Glomerular visceral epithelial cell (primary cell): ENCODE data around the gene GPC3.
"Not testable (repeated sequence)": the region's sequence is repeated elsewhere in the genome, so short reads cannot be mapped to it uniquely, and the experiment has no call there.

Source experiments
- DNase-seq: peaks from one replicate; pipeline ENCODE4 v3.0.0-alpha.2; 2016; ENCODE audit errors: extremely low spot score

The GPC3 gene

GRCh38 chrX:133926809-133927208, 58.6 kb downstream of the GPC3 start:
- DNase-seq, result no peak

DNA sequence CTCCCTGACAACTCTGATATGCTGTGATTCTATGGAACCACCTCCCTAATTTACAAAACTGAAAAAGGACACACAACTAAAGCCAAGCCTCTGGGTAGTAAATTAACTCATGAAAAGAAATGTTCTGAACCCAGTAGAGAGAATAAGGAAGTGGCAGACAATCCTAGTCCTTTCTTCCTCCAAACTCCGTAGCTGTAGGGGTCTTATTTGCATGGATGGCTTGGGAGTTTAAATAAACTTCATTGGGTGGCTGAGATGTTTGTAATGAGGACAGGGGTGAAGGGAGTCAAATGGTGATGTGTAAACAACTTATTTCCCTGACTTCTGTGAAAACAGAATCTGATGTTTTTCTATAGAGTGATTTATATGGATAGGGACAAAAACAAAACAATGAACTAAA, 59.3 kb downstream of the GPC3 start:
- no peak for DNase-seq

DNA sequence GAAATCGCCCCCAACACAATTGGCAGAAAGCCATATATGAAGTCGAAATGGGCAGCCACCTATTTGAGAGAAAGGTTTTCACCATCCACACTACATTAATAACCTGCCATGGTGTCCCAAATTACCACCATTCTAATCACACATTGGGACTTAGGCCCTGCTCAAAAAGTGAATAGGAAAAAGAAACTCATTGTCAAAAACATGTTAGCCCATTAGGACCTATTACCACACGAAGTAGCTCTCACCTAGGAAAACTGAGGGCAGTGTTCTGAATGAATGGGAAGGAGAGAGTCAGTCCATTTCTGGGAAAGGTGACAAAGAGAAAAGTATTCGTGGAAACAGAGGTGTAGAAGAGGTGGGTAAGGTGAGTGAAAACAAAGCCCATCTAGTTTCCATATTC, 60.8 kb downstream of the GPC3 start:
- no peak for DNase-seq

DNA sequence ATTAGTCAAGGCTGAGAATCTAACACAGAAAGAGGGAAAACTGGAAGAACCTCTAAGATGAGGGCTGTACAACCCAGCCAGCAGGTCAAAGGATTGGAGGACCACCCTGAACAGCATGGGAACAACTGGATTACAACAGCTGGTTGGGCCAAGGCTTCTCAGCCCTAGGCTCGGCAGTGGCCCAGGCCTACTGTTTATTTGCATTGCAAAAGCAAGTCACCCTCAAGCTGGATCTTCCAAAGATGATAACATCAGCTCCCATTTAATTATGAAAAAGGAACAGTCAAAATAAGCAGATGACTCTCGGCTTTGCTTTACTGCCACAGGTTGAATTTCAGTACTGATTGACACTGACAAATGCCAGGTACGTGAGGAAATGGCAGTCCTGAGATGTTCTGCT, 61.8 kb downstream of the GPC3 start:
- DNase-seq, result no peak

GRCh38 chrX:133923113-133923512, 62.3 kb downstream of the GPC3 start:
- DNase-seq, result no peak

- DNase-seq, result no peak
Measured at GRCh38 chrX:133922390-133922771, 63.0 kb downstream of the GPC3 start.

DNA sequence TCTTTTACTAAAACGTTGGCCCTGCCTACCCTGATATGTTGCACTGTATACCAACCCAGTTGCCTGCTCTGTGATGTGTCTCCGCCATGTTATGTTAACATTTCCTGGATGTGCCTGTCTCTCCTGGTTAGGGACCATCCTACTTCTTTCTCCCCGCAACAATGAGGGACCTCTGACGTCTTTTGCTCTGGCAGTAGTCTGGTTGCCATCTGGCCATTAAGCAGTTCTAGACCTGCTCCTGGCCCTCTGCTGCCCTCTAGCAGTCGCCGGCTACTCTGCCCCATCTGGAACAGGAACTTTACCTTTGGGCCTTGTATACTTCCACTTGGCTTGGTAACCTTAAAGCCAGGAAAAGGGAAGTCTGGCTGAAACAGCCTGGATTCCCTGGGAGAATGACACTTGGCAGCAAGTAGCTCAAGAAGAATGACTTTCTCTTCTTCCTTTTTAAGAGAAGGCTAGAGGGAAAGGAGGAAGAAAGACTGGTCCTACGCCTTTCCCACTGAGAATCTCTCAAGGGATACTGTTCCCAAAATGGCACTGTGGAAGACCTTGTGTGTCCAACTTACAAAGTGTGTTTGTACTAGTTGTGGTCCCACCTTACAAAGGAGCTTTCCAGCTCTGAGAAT, 63.5 kb downstream of the GPC3 start:
- DNase-seq, result peak; percentile 9

GRCh38 chrX:133921086-133921485, 64.3 kb downstream of the GPC3 start:
- no peak for DNase-seq

DNA sequence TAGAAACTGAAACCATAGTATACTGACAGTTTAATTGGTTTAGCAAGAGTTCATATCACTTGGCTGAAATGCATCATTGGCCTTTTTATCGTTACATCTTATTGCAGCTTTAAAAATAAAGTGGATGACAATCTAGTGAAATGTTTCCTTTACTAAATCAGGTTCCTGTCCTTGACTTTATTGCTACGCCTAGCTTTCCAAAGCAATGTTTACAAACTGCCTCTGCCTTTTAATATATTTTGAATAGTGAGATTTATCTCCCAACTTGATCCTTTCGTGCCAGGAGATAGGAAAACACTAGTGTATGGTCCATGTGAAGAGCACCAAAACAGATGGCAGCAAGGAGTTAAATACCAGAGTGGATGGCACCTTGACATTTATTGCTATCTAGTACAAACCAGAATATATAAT, 67.0 kb downstream of the GPC3 start:
- no peak for DNase-seq

GRCh38 chrX:133916984-133917722, 68.2 kb downstream of the GPC3 start:
- no peak for DNase-seq

- DNase-seq, result no peak
Measured at GRCh38 chrX:133913658-133914388, 71.6 kb downstream of the GPC3 start.

GRCh38 chrX:133913009-133913408, 72.4 kb downstream of the GPC3 start:
- no peak for DNase-seq

DNA sequence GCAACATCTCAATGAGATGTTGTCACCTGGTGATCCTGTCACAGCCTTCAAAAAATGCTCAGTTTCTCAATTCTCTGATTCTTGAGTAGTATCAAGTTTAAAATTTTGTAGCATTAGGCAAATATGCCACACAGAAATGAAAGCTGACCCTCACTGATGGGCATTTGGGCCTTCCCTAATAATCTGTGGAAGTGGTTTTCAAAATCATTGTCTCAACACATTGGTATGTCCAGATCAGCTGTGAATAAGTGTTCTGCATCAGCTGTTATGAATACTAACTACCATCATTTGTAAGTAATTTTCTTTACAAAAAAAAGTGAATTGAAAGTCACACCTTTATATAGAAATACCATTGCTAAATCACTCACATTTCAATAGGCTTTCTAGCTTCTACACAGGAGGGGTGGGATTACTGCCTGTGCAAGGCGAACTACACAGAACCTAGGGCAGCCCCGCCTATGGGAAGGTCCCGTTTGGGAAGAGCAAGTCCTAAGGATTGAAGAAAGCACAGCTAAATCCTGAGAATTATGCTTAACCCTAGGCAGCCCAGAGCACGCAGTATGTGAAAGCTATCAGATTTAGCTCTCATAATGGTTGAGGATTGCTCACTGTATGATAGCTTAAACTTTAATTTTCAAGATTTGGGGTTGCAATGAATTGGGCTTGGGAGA, 73.4 kb downstream of the GPC3 start:
- no peak for DNase-seq

DNA sequence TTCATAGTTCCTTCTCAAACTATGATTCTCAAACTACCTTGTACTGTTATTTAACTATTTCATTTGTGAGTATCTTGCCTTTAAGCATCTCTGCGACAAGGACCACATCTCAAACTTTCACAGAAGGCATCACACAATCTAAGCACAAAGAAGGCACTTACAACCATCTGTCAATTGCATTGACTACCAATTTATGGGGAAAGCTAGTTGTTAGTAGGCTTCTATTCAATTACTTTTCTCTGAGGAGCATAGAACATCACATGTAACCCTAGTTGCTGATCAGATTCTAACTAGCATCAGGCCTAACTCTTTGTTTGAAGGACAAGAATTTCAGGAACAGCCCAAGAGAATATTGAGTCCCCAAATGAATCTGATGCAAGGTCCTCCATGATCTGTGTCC, 74.9 kb downstream of the GPC3 start:
- no peak for DNase-seq

DNA sequence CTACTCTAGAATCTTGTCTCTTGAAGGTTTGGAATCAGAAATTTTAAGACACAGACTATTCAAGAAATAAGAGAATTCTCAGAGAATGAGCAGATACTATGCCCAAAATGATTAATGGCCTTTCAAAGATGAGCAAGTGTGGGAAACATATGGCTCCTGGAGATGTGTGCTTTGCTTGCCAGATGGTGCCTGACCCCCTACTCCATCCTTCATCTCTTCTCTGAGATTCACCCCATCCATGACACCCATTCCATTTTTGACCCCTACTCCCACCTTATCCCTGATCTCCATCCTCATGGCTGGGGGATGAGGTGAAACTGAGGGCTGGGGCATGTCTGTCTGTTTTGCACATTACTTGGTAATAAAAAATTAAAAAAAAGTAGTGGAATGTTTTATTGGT, 75.5 kb downstream of the GPC3 start:
- DNase-seq, result no peak

DNA sequence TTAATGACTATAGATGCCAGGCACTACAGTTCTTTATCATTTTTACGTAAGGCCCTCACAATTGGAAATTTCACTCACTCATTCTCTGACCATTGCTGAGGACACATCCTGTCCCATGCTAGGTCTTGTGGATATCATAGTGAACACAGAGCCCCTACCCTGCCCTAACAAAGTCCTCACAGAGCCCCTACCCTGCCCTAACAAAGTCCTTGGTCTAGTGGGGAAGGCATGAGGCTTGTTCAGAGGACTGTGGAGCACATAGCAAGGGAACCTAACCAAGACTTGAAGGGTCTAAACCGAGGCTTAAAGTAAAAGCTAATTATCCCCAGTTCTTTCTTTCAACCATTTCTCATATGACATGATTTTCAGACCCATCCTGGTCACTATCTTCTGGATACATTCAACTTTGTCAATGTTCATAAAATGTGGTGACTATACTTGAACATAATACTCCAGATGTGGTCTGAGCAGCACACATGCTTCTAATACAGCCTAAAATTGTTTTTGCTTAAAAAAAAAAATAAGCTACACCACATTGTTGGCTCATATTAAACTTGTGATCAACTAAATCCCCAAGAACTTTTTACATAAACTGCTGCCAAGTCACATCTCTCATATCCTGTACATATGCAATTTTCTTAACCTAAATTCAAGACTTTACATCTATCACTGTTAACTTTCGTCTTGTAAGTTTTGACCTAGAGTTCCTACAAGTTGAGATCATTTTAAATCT, 77.0 kb downstream of the GPC3 start:
- DNase-seq, result no peak

DNA sequence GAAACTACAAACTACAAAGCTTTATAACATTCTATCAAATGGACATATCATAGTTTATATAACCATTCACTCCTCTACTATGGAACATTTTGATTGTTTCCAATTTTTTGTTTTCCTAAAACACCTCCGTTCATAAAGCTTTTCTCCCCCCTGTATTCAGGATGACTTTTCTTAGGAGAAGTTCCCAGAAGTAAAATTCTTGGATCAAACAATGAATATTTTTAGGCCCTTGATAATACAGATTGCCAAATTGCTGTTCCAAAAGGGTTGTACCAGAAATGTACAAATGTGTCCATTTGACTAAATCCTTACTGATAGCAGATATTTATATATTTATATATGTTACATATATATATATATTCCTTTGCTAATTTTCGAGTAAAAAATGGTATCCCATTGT, 77.8 kb downstream of the GPC3 start:
- no peak for DNase-seq

DNA sequence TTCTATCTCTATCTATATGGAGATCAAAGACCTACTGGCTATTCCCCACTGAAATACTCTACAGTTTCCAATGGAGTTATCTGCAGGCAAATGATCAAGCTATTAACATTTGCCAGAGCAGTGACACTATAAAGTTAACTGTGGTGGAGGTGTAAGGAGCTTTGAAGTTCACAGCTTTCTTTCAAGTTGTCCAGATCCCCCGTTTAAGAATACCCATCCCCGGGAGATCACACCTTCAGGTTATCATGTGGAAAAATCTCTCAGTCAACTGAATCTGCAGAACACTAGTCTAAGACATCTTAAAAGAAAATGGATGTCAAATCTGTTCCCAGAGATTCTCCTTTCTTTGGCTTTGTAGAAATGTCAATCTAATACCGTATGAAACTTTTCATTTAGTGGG, 80.1 kb downstream of the GPC3 start:
- DNase-seq, result no peak

DNA sequence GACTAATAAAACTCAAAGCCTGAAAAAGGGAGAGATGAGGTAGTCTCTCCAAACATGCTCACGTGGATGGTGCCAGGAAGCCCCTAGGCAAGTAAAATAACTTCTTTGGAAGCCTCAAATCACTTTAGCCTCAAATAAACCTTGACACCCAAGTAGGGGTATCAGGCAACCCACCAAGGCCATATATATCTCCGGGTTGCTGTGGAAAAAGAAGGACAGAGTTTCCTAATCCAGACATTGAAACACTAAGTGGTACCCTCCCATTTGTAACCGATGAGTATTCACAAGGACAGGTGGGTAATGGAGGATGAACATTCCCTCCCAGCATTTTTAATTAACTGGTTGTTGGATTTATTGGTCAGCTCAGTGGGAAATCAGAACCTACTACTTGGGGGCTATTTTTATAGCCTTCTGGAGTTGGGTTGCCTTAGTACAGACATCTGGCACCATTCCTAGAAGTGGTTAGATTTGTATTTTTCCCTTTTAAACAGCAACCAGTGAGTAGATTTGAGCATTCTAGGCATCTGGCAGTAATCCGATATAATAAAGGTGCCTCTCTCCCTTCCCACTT, 87.7 kb downstream of the GPC3 start:
- no peak for DNase-seq

DNA sequence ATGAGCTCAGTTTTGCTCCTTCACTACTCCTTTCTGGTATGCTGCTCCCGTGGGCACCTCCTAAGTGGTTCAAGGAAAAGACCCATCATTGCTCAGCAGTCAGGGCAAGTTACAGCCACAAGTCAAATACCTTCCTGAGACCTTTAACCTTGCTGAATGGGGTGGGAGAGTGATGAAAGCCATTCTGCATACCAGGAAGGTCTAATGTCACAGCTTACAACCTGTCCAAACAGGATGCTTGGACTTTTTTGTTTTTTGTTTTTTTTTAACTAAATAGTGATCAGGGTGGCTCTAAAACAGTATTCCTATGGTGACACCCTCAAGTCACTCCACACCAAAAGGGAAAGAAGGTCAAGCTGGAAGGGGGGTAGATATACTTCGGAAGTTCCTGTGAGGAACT, 93.1 kb downstream of the GPC3 start:
- DNase-seq, result no peak

GRCh38 chrX:133888984-133889383, 96.4 kb downstream of the GPC3 start:
- DNase-seq, result no peak

- DNase-seq, result not testable (repeated sequence)
Measured at GRCh38 chrX:133888084-133888483, 97.3 kb downstream of the GPC3 start.
